Subcutaneous abdominal adipose tissue (tissue), 5 donors: ENCODE data around the gene RAC2.

Source experiments
- H3K27ac ChIP-seq: one replicate; pipeline ENCODE4 v1.7.0; 2013; ENCODE audit warnings: low read depth, mild to moderate bottlenecking, inconsistent platforms, low read length, moderate library complexity
- H3K27me3 ChIP-seq, 5 donors: one replicate each; pipeline ENCODE4 v1.7.0; 2013; ENCODE audit warnings: low read length in 5 of 5, inconsistent platforms in 1 of 5; ENCODE audit not compliant: control insufficient read depth in 5 of 5, insufficient read depth in 4 of 5
- H3K36me3 ChIP-seq, 5 donors: one replicate each; pipeline ENCODE4 v1.7.0; 2013; ENCODE audit warnings: low read length in 5 of 5; ENCODE audit not compliant: control insufficient read depth in 5 of 5, insufficient read depth in 5 of 5
- H3K4me1 ChIP-seq, 5 donors: one replicate each; pipeline ENCODE4 v1.7.0; 2013; ENCODE audit warnings: low read length in 5 of 5, mild to moderate bottlenecking in 3 of 5, moderate library complexity in 1 of 5; ENCODE audit not compliant: control insufficient read depth in 5 of 5, insufficient read depth in 5 of 5
- H3K4me3 ChIP-seq, 5 donors: one replicate each; pipeline ENCODE4 v1.7.0; 2013; ENCODE audit warnings: low read length in 5 of 5, low read depth in 1 of 5
- H3K9ac ChIP-seq, 5 donors: one replicate each; pipeline ENCODE4 v1.7.0; 2013; ENCODE audit warnings: low read length in 5 of 5, mild to moderate bottlenecking in 4 of 5, moderate library complexity in 3 of 5
- H3K9me3 ChIP-seq, 5 donors: one replicate each; pipeline ENCODE4 v1.7.0; 2013; ENCODE audit warnings: low read length in 5 of 5; ENCODE audit not compliant: control insufficient read depth in 5 of 5
- donor health status: healthy.
- donor health status: healthy.
- donor health status: healthy.
- donor health status: healthy.
- donor health status: healthy.

Gene RAC2

DNA sequence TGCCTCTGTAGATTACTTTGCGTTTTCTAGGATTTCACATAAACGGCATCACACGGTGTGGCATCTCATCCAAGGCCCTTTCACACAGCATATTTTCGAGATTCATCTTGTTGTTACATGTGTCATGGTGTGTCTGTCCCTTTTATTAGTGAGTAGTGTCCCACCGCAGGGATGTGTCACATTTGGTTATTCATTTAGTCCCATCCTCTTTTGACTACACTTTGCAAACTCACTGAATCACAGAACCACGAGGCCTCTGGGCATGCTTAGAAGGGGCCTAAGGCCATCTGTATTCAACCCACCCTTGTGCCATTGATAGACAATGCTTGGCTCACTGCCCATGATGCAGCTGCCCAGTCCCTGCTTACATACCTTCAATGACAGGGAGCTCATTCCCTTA, 4.2 kb upstream of the RAC2 start:
- H3K27ac ChIP-seq = no peak overlapping the region
- H3K4me3 ChIP-seq = no peak overlapping the region
- no peak overlapping the region for H3K9ac ChIP-seq
- peaks cover 6 to 23% (median 15%) of the 10 kb centered on the region in 5 donors for H3K27me3 ChIP-seq
- H3K36me3 ChIP-seq = no peaks in the 10 kb centered on the region
- no peaks in the 10 kb centered on the region for H3K9me3 ChIP-seq
- peaks cover 0 to 20% (median 14%) of the 10 kb centered on the region in 5 donors for H3K4me1 ChIP-seq

DNA sequence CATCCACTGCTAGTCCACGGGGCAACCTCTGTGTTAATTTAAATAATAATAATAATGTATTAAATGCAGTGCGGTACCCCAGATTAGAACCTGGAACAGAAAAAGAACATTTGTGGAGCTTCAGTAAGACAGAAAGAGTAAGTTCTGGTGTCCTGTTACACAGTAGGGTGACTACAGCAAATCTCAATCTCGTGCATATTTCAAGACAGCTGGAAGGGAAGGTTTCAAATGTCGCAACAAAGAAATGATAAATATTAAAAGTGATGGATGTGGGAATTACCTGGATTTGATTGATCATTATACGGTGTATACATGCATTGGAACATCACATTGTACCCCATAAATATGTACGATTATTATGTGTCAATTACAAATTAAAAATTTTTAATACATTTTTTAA, 1.7 kb upstream of the RAC2 start:
- no peak overlapping the region for H3K27ac ChIP-seq
- peaks cover 7 to 43% (median 32%) of the 10 kb centered on the region in 5 donors for H3K27me3 ChIP-seq
- H3K4me1 ChIP-seq = peaks cover 0 to 38% (median 16%) of the 10 kb centered on the region in 5 donors
- no peak overlapping the region for H3K4me3 ChIP-seq
- no peaks in the 10 kb centered on the region for H3K36me3 ChIP-seq
- H3K9me3 ChIP-seq = no peaks in the 10 kb centered on the region
- H3K9ac ChIP-seq = no peak overlapping the region

DNA sequence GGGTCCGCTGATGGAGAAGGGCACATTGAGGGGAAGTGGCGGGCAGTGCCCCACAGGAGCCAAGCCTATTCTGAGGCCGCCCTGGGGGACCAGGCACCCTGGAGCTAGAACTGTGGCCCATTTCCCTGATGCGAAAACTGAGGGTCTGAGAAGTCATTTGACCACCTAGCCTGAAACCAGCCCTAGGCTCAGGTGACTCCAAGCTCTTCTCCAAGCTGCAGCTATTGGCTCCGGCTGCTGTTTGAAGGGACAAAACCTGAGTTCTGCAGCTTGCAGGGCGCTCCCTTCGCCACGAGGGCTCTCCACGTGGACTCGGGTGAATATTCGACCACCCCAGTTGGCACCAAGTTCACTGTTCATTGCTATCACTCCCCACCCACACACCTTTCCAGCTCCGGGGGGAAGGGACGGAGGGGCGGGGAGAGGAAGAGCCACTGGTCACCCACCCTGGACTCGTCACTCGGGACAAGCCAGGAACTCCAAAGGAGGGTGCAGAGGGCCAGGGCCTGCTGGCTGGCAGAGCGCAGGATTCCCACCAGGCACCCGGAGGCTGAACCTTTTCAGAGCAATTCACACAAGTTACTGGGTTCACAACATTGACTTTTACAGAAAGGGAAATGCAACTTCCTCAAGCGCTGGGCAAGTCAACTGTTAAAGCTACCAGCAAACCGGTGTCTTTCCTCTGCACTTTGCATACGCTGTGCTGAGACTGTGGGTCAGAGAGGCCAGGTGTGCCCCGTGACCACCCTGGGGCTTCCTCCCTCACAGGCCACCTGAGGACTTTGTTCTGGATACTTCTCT, 1.1 kb upstream of the RAC2 start:
- Histone ChIP-seq H3K9me3 (no peaks in the 10 kb centered on the region), H3K27ac (no peak overlapping the region), H3K36me3 (peaks cover 0 to 3% (median 0%) of the 10 kb centered on the region in 5 donors), H3K27me3 (peaks cover 7 to 49% (median 37%) of the 10 kb centered on the region in 5 donors), H3K9ac (peak overlapping the region in 1 of 5 donors; percentile 7), H3K4me1 (peaks cover 0 to 38% (median 16%) of the 10 kb centered on the region in 5 donors), H3K4me3 (no peak overlapping the region)

DNA sequence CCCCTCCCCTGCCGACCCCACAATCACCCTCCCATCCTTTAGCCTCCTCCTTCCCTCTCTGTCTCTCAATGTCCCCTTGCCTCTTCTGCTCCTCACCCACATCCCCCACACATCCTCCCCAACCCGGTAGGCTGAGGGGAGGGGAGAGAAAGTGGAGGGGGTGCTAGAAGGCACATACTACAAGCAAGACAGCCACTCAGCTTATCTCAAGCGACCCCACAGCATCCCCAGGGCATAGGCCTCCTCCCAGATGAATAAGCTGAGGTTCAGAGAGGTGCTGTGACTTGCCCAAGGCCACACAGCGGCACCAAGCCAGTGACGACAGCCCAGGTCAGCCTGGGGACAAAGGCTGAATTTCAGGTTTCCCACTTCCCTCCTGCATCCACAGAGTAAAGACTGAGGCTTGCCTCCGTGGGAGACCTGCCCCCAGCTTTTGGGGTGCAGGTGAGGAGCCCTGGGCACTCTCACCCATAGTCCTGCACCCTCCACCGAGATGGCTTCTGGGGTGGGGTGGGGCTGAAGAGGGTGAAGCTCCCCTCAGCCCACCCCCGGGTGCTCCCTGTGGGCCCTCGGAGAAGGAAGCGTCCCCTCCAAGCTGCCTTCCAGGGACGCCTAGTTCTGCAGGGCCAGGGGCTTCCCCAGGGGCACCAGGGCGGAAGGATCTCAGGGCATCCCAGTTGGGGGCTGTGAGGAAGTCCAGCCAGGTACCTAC, 511 bp downstream of the RAC2 start:
- Histone ChIP-seq H3K36me3 (peaks cover 0 to 4% (median 0%) of the 10 kb centered on the region in 5 donors), H3K4me1 (peaks cover 0 to 38% (median 16%) of the 10 kb centered on the region in 5 donors), H3K4me3 (peak overlapping the region; percentile 19 to 63 (median 50)), H3K9ac (peak overlapping the region in 3 of 5 donors; percentile 46 to 65 (median 53)), H3K27me3 (peaks cover 11 to 57% (median 37%) of the 10 kb centered on the region in 5 donors), H3K27ac (no peak overlapping the region), H3K9me3 (no peaks in the 10 kb centered on the region)

- H3K27ac ChIP-seq = no peak overlapping the region
These were observed 1.6 kb downstream of the RAC2 start for GRCh38 chr22:37242395-37242918.

GRCh38 chr22:37241351-37242142, 2.5 kb downstream of the RAC2 start:
- H3K27ac ChIP-seq = no peak overlapping the region
- peaks cover 0 to 38% (median 16%) of the 10 kb centered on the region in 5 donors for H3K4me1 ChIP-seq
- no peak overlapping the region for H3K9ac ChIP-seq
- peaks cover 11 to 58% (median 45%) of the 10 kb centered on the region in 5 donors for H3K27me3 ChIP-seq
- H3K36me3 ChIP-seq = peaks cover 0 to 4% (median 0%) of the 10 kb centered on the region in 5 donors
- H3K4me3 ChIP-seq = no peak overlapping the region
- H3K9me3 ChIP-seq = no peaks in the 10 kb centered on the region

More at GRCh38 chr22:37242395-37242918, 1.6 kb downstream of the RAC2 start:
- H3K4me1 ChIP-seq = peaks cover 0 to 38% (median 16%) of the 10 kb centered on the region in 5 donors
- H3K36me3 ChIP-seq = peaks cover 0 to 4% (median 0%) of the 10 kb centered on the region in 5 donors
- H3K9me3 ChIP-seq = no peaks in the 10 kb centered on the region
- H3K4me3 ChIP-seq = peak overlapping the region in 1 of 5 donors; percentile 63
- H3K9ac ChIP-seq = peak overlapping the region in 1 of 5 donors; percentile 42
- peaks cover 11 to 54% (median 42%) of the 10 kb centered on the region in 5 donors for H3K27me3 ChIP-seq

- Histone ChIP-seq H3K9ac (no peak overlapping the region), H3K27me3 (peaks cover 14 to 63% (median 45%) of the 10 kb centered on the region in 5 donors), H3K4me3 (no peak overlapping the region), H3K9me3 (no peaks in the 10 kb centered on the region), H3K4me1 (peaks cover 0 to 38% (median 16%) of the 10 kb centered on the region in 5 donors), H3K36me3 (peaks cover 0 to 4% (median 0%) of the 10 kb centered on the region in 5 donors), H3K27ac (no peak overlapping the region)
These were observed 3.1 kb downstream of the RAC2 start for GRCh38 chr22:37240941-37241320.

DNA sequence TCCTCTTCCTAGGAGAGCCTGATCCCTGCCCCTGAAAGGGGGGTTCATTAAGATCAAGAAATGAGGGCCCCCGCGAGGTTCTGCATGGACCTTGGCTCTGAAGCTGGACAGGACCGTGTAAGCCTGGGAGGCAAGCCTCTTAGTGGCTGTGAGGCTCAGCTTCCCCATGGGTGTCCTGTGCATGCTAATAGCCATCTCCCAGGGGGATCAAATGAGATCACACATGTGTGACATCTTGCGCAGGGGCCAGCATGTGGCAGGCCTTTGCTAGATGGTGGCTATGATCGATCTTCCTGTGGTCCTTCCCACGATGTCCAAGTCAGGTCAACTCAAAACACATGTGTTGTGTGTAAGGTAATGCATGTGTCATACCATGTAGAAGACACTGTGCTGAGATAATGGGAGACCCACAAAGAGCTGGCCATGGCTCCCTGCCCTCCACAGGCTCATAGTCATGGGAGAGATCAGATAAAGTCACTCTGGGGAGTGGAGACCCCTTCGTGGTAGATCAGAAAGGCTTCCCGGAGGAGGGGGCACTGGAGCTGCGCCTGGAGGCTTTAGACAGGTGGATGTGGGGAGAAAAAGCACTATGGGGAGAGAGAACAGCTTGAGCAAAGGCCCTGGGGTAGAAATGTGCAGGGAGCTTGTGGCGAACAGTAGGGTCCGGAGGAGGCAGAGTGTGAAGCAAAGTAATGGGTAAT, 3.7 kb downstream of the RAC2 start:
- H3K36me3 ChIP-seq = peaks cover 0 to 4% (median 0%) of the 10 kb centered on the region in 5 donors

More for the DNA sequence above, 3.7 kb downstream of the RAC2 start:
- peaks cover 0 to 38% (median 14%) of the 10 kb centered on the region in 5 donors for H3K4me1 ChIP-seq
- no peak overlapping the region for H3K4me3 ChIP-seq
- peaks cover 14 to 66% (median 47%) of the 10 kb centered on the region in 5 donors for H3K27me3 ChIP-seq
- no peak overlapping the region for H3K9ac ChIP-seq
- no peak overlapping the region for H3K27ac ChIP-seq
- no peaks in the 10 kb centered on the region for H3K9me3 ChIP-seq
